ENCODE results near the gene PSMD11.

- TF ChIP-seq, protein P1, sequence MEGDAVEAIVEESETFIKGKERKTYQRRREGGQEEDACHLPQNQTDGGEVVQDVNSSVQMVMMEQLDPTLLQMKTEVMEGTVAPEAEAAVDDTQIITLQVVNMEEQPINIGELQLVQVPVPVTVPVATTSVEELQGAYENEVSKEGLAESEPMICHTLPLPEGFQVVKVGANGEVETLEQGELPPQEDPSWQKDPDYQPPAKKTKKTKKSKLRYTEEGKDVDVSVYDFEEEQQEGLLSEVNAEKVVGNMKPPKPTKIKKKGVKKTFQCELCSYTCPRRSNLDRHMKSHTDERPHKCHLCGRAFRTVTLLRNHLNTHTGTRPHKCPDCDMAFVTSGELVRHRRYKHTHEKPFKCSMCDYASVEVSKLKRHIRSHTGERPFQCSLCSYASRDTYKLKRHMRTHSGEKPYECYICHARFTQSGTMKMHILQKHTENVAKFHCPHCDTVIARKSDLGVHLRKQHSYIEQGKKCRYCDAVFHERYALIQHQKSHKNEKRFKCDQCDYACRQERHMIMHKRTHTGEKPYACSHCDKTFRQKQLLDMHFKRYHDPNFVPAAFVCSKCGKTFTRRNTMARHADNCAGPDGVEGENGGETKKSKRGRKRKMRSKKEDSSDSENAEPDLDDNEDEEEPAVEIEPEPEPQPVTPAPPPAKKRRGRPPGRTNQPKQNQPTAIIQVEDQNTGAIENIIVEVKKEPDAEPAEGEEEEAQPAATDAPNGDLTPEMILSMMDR (IDR thresholded peaks at IDR 0.05): no peak
- no peak for TF ChIP-seq POLR2A (IDR thresholded peaks at IDR 0.05)
Observed at GRCh38 chr17:32440722-32441121, 3.6 kb upstream of the PSMD11 start.
